Measurements from ENCODE around the gene EEF1AKMT2. TPM values are rescaled to one million over a fixed set of nuclear protein-coding genes. Genes with fewer than 3 reads are reported as not detected.

Gene EEF1AKMT2
- total RNA-seq, 1 experiment from 2014 or later: 18.2 TPM

DNA sequence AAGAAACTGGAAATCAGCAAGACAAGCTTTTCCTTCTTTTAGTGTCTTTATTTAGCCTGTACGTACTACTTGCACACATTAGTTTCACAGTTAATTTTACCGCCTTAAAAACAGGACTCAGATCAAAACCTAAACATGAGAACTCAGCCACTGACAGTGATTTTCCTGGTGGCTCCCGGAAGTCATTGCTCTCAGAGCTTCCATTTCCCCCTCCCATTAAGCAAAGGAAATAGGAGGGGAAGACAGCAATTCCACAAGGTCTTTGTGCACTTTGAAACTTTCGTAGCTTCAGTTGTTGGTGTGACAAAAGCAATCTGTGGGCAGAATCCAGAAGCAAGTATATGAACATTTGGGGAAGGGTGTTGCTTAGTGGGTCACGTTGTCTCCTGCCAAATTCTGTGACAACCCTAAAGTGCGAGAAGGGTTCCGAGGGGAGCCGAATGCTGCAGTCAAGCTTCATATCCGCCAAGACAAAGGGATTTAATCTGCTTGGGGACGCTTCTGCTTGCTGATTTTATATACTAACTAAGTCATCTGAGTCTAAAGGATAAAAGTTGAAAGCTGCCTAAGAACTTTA lies 77.9 kb downstream of the EEF1AKMT2 start:
- no peaks in the 10 kb centered on the region for H4K20me1 ChIP-seq (ENCODE audit: low read length)
- CTCF ChIA-PET: no interaction called here

DNA sequence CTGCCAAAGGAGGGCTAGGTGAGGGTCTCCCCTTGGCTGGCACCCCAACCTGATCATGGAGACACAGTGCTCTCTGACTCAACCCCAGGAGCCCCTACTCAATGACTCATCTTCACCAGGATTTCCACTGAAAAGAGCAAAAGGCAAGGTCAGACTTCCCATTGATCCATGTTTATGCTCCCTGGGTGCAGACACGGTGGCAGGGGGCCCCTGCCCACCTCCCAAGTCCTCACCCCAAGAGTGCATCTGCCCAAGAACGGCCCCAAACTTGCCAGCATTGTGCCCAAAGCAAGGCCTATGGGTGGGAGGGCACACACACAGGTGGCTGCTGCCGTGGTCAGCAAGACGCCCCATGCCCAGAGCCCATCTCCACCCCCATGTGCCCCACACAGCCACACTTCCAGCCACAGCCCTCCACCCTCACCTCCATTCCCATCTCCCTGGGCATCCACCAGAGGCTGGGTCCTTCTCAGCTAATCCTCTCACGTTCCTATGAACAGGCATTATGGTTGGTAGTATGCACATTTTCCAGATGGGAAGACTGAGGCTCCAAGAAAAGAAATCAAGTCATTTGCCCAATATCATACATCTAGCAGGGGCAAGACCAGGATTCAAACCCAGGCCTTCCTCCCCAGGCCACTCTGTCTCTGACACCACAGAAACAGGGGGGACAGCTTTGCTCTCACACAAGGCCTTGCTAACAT lies 78.8 kb downstream of the EEF1AKMT2 start:
- no peaks in the 10 kb centered on the region for H3K9me2 ChIP-seq (replicated peaks; ENCODE audit: low read length)
- no peaks in the 10 kb centered on the region for H3K9me3 ChIP-seq (ENCODE audit: low read length)
- no peak overlapping the region for H3K27ac ChIP-seq (ENCODE audit: low read length)
- H3K4me1 ChIP-seq (ENCODE audit: insufficient read depth, low read length): no peaks in the 10 kb centered on the region
- H3K4me3 ChIP-seq (ENCODE audit: low read length): no peak overlapping the region
- no peaks in the 10 kb centered on the region for H3K36me3 ChIP-seq (ENCODE audit: low read depth, low read length)
- POLR2A ChIA-PET (ENCODE audit: unreplicated experiment): no interaction called here
- no peak for ATAC-seq
- H3K79me2 ChIP-seq (ENCODE audit: low read length): peaks cover 9% of the 10 kb centered on the region; the same call in 1 of the 2 replicates
- intact Hi-C loops (cut with micrococcal nuclease): no loop called here
- H4K20me1 ChIP-seq (ENCODE audit: low read length): no peaks in the 10 kb centered on the region
- no peak overlapping the region for H2AFZ ChIP-seq (ENCODE audit: low read length)
- CTCF ChIA-PET: no interaction called here
- H3K4me2 ChIP-seq (ENCODE audit: low read length): no peak overlapping the region
- H3K27me3 ChIP-seq (ENCODE audit: low read length): no peaks in the 10 kb centered on the region
- no peak overlapping the region for H3K9ac ChIP-seq (ENCODE audit: low read length)
- TF ChIP-seq EZH2phosphoT487 (IDR thresholded peaks at IDR 0.05; ENCODE audit: borderline replicate concordance, low read length) (no peak), EZH2 (IDR thresholded peaks at IDR 0.05; ENCODE audit: low read length, unreplicated experiment) (no peak)
- TF ChIP-seq, protein P1, sequence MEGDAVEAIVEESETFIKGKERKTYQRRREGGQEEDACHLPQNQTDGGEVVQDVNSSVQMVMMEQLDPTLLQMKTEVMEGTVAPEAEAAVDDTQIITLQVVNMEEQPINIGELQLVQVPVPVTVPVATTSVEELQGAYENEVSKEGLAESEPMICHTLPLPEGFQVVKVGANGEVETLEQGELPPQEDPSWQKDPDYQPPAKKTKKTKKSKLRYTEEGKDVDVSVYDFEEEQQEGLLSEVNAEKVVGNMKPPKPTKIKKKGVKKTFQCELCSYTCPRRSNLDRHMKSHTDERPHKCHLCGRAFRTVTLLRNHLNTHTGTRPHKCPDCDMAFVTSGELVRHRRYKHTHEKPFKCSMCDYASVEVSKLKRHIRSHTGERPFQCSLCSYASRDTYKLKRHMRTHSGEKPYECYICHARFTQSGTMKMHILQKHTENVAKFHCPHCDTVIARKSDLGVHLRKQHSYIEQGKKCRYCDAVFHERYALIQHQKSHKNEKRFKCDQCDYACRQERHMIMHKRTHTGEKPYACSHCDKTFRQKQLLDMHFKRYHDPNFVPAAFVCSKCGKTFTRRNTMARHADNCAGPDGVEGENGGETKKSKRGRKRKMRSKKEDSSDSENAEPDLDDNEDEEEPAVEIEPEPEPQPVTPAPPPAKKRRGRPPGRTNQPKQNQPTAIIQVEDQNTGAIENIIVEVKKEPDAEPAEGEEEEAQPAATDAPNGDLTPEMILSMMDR (conservative IDR thresholded peaks at IDR 0.05; ENCODE audit: low read depth, low read length): no peak
- BruUV-seq (replicated peaks): no TSS peak
- DNase-seq: no peak
- H3F3A ChIP-seq (ENCODE audit: low read length, unreplicated experiment): no peaks in the 10 kb centered on the region

More for the DNA sequence above, 77.9 kb downstream of the EEF1AKMT2 start:
- no peak overlapping the region for H3K4me3 ChIP-seq (ENCODE audit: low read length)
- H3K27ac ChIP-seq (ENCODE audit: low read length): no peak overlapping the region
- H3F3A ChIP-seq (ENCODE audit: low read length, unreplicated experiment): no peaks in the 10 kb centered on the region
- no peaks in the 10 kb centered on the region for H3K9me3 ChIP-seq (ENCODE audit: low read length)
- no TSS peak for BruUV-seq (replicated peaks)
- ATAC-seq (no peak), DNase-seq (no peak)
- H3K9me2 ChIP-seq (replicated peaks; ENCODE audit: low read length): no peaks in the 10 kb centered on the region
- POLR2A ChIA-PET (ENCODE audit: unreplicated experiment): no interaction called here
- intact Hi-C loops (cut with micrococcal nuclease): no loop called here
- peaks cover 8% of the 10 kb centered on the region for H3K4me1 ChIP-seq (ENCODE audit: insufficient read depth, low read length)
- H3K36me3 ChIP-seq (ENCODE audit: low read depth, low read length): no peaks in the 10 kb centered on the region
- no peak overlapping the region for H2AFZ ChIP-seq (ENCODE audit: low read length)
- peaks cover 18% of the 10 kb centered on the region; the same call in 1 of the 2 replicates for H3K79me2 ChIP-seq (ENCODE audit: low read length)
- H3K4me2 ChIP-seq (ENCODE audit: low read length): no peak overlapping the region
- H3K27me3 ChIP-seq (ENCODE audit: low read length): no peaks in the 10 kb centered on the region
- no peak overlapping the region for H3K9ac ChIP-seq (ENCODE audit: low read length)
- TF ChIP-seq, protein P1 (conservative IDR thresholded peaks at IDR 0.05; ENCODE audit: low read depth, low read length): no peak
- TF ChIP-seq EZH2 (IDR thresholded peaks at IDR 0.05; ENCODE audit: low read length, unreplicated experiment) (no peak), EZH2phosphoT487 (IDR thresholded peaks at IDR 0.05; ENCODE audit: borderline replicate concordance, low read length) (no peak)

DNA sequence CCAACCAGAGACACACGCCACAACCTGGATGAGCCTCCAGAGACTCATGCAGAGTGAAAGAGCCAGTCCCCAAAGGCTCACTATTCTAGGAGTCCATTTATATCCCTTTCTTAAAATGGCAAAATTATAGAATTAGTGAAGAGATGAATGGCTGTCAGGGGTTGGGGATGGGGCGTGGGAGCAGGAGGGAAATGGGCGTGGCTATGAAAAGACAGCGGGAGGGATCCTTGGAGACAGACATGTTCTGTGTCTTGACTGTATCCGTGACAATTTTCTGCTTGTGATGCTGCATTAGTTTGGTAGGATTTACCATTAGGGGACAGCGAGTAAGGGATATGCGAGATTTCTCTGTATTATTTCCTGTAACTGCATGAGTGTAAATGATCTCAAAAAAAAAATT lies 80.5 kb downstream of the EEF1AKMT2 start:
- H3K36me3 ChIP-seq (ENCODE audit: low read depth, low read length): no peaks in the 10 kb centered on the region

More for the DNA sequence above, 80.5 kb downstream of the EEF1AKMT2 start:
- no peak overlapping the region for H3K4me3 ChIP-seq (ENCODE audit: low read length)
- no peaks in the 10 kb centered on the region for H3K9me2 ChIP-seq (replicated peaks; ENCODE audit: low read length)
- ChIA-PET POLR2A (ENCODE audit: unreplicated experiment) (no interaction called here), CTCF (no interaction called here)
- H3F3A ChIP-seq (ENCODE audit: low read length, unreplicated experiment): no peaks in the 10 kb centered on the region
- no peaks in the 10 kb centered on the region for H3K27me3 ChIP-seq (ENCODE audit: low read length)
- H3K9ac ChIP-seq (ENCODE audit: low read length): no peak overlapping the region
- H3K4me2 ChIP-seq (ENCODE audit: low read length): no peak overlapping the region
- H3K9me3 ChIP-seq (ENCODE audit: low read length): no peaks in the 10 kb centered on the region
- ATAC-seq (no peak), DNase-seq (no peak)
- 0 out of 2 replicates have a peak, but pooled peaks cover 4% of the 10 kb centered on the region for H3K79me2 ChIP-seq (ENCODE audit: low read length)
- H2AFZ ChIP-seq (ENCODE audit: low read length): no peak overlapping the region
- no peaks in the 10 kb centered on the region for H3K4me1 ChIP-seq (ENCODE audit: insufficient read depth, low read length)
- no TSS peak for BruUV-seq (replicated peaks)
- no peaks in the 10 kb centered on the region for H4K20me1 ChIP-seq (ENCODE audit: low read length)
- no peak for TF ChIP-seq EZH2phosphoT487 (IDR thresholded peaks at IDR 0.05; ENCODE audit: borderline replicate concordance, low read length)
- no peak for TF ChIP-seq EZH2 (IDR thresholded peaks at IDR 0.05; ENCODE audit: low read length, unreplicated experiment)
- TF ChIP-seq, protein P1 (conservative IDR thresholded peaks at IDR 0.05; ENCODE audit: low read depth, low read length): no peak
- H3K27ac ChIP-seq (ENCODE audit: low read length): no peak overlapping the region
- intact Hi-C loops (cut with micrococcal nuclease): no loop called here

Measured in PC-3 (cell line).